HUES6 (cell line): ENCODE measurements around the gene SVBP.

Experiments
- H3K27ac ChIP-seq: 2 replicates; pipeline ENCODE4 v1.7.0; 2013; ENCODE audit warnings: low read depth, mild to moderate bottlenecking, low read length, inconsistent platforms
- H3K27me3 ChIP-seq: 2 replicates; pipeline ENCODE4 v1.6.1; 2013; ENCODE audit warnings: low read length; ENCODE audit not compliant: control insufficient read depth, insufficient read depth
- H3K36me3 ChIP-seq: 2 replicates; pipeline ENCODE4 v1.6.1; 2013; ENCODE audit warnings: low read length; ENCODE audit not compliant: control insufficient read depth, insufficient read depth
- H3K4me1 ChIP-seq: 2 replicates; pipeline ENCODE4 v1.6.1; 2013; ENCODE audit warnings: low read length; ENCODE audit not compliant: control insufficient read depth, insufficient read depth
- H3K4me3 ChIP-seq: 2 replicates; pipeline ENCODE4 v1.5.1; 2013; ENCODE audit warnings: low read depth, low read length
- H3K9ac ChIP-seq: one replicate; pipeline ENCODE4 v1.6.1; 2013; ENCODE audit warnings: mild to moderate bottlenecking, low read length
- H3K9me3 ChIP-seq: 2 replicates; pipeline ENCODE4 v1.6.1; 2013; ENCODE audit warnings: low read depth, low read length; ENCODE audit not compliant: control insufficient read depth, insufficient read depth

SVBP gene

DNA sequence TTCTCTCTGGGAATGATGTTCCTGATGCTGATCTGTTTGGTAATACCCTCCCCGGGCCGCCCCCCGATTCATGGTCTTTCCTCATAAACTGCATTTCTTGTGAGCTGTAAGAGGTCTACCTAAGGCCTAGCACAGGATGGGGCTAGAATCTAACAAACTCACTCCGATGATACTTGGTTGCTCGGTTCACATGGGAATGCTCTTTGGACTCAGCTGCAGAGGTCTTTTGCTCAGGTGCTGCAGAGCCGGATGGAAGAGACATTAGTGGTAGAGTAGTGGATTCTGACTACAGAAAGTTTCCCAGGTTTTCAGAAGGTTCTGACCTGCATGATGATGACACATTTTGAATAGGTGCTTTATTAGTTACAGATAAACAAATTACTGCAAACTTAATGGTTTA is 40.7 kb downstream of the SVBP start:
- no peaks in the 10 kb centered on the region for H3K4me1 ChIP-seq
- H3K27ac ChIP-seq: no peak overlapping the region
- H3K4me3 ChIP-seq: no peak overlapping the region
- peaks cover 76% of the 10 kb centered on the region for H3K36me3 ChIP-seq
- no peak overlapping the region for H3K9ac ChIP-seq
- H3K9me3 ChIP-seq: no peaks in the 10 kb centered on the region
- H3K27me3 ChIP-seq: no peaks in the 10 kb centered on the region

DNA sequence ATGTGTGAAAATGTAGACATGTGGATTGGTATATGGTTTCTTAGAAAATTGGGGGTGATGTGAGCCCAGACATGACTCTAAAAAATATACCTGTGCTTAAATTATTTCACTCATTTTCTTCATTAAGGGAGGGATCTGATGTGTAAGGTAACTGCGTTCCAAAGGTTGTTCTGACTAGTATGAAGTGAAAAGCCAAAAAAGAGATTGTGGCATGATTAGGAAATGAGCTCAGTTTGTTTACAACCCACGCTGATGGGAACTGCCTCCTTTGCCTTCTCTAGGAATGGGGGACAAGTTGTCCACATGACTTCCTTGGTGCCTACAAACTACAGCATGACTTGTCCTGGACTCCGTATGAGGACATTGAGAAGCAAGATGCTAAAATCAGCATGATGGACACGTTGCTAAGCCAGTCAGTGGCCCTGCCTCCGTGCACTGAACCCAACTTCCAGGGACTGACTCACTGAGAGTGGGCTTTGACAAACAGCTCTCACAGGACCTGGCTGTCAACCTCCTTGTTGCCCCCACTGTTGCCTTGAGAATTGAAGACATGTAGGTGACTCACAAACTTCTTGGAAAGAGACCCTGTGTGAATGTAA is 42.2 kb downstream of the SVBP start:
- Histone ChIP-seq H3K4me3 (no peak overlapping the region), H3K9me3 (no peaks in the 10 kb centered on the region), H3K27me3 (no peaks in the 10 kb centered on the region), H3K9ac (no peak overlapping the region), H3K36me3 (peaks cover 65% of the 10 kb centered on the region), H3K4me1 (no peaks in the 10 kb centered on the region), H3K27ac (no peak overlapping the region)

DNA sequence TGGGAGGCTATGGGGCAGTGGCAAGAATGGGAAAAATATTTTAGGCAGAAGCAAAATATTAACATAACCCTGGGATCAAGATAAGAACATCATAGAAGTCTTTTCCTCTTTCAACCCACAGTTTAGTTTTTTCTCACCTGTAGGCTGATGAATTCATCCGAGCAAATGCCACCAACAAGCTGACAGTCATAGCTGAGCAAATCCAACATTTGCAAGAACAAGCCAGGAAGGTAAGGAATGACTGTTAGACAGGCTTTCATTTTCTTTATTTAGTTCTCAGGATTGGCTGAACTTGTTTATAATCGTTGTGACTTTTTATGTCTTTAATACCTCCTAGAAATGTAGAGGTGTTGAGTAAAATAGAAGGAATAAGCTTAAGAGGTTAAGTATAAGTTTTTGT is 43.8 kb downstream of the SVBP start:
- peaks cover 51% of the 10 kb centered on the region for H3K36me3 ChIP-seq
- no peaks in the 10 kb centered on the region for H3K27me3 ChIP-seq
- H3K4me3 ChIP-seq: no peak overlapping the region
- no peak overlapping the region for H3K27ac ChIP-seq
- H3K9me3 ChIP-seq: no peaks in the 10 kb centered on the region
- H3K4me1 ChIP-seq: no peaks in the 10 kb centered on the region
- no peak overlapping the region for H3K9ac ChIP-seq

DNA sequence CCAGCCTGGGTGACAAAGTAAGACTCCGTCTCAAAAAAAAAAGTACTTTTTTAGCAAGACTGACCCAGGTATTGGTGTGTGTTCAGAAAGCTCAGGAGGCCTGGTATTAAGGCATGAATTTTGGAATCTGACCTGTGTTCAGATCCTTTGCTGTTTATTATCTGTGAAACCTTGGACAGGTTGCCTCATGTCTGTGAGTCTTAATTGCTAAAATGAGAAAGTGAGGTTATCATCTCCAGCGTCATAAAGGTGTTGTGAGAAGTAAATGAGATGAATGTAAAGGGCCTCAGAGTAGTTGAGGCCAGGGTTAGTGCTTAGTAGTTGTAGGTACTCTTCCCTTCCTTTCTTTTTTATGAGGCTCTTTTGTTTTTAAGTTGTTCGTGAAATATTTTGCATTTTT is 47.4 kb downstream of the SVBP start:
- Histone ChIP-seq H3K27me3 (no peaks in the 10 kb centered on the region), H3K27ac (no peak overlapping the region), H3K36me3 (peaks cover 19% of the 10 kb centered on the region), H3K9me3 (no peaks in the 10 kb centered on the region), H3K9ac (no peak overlapping the region), H3K4me1 (peaks cover 4% of the 10 kb centered on the region; the same call in 1 of the 2 replicates), H3K4me3 (no peak overlapping the region)

DNA sequence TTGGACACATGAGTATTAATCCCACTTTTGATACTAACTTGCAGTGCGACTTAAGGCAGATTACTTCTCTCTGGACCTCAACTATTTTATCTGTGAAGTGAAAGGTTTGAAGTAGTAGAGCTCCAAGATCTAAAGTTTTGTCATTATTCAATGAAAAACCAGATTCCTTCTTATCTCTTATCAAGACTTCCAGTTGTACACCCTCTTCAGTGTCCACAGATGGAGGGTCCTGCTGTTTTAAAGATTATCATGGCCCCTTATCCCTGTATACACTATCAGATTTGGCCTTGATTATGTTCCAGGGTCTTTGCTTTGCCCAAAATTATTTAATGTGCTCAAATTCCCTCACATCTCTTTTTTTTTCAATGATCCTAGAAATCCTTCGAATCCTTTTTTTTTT is 49.0 kb downstream of the SVBP start:
- Histone ChIP-seq H3K36me3 (0 out of 2 replicates have a peak, but pooled peaks cover 6% of the 10 kb centered on the region), H3K9me3 (no peaks in the 10 kb centered on the region), H3K4me1 (peaks cover 9% of the 10 kb centered on the region), H3K4me3 (peak overlapping the region; percentile 80), H3K27ac (no peak overlapping the region), H3K9ac (peak overlapping the region; percentile 85), H3K27me3 (no peaks in the 10 kb centered on the region)

DNA sequence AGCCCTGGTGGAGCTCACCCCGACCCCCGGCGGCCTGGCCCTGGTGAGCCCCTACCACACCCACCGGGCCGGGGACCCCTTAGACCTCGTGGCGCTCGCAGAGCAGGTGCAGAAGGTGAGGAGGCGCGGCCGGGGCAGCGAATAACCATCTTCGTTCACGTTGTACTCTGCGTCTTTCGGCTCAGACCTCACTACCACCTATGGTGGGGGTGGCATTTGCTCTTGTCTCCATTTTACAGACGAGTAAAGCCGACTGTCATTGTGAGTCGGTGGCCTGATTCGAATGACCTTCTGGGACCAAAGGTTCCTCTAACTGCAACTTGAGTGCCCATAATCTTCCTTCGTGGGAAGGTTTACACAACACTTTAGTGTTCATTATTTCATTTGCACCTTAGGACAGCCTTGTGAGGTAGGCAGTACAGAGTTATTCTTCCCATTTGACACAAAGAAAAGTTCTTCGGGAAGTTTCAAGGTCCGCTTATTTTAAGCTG is 49.6 kb downstream of the SVBP start:
- Histone ChIP-seq H3K27ac (peak overlapping the region; percentile 62; the same call in 1 of the 2 replicates), H3K9ac (peak overlapping the region; percentile 85), H3K36me3 (0 out of 2 replicates have a peak, but pooled peaks cover 5% of the 10 kb centered on the region), H3K27me3 (no peaks in the 10 kb centered on the region), H3K9me3 (no peaks in the 10 kb centered on the region), H3K4me1 (peaks cover 9% of the 10 kb centered on the region), H3K4me3 (peak overlapping the region; percentile 80)

DNA sequence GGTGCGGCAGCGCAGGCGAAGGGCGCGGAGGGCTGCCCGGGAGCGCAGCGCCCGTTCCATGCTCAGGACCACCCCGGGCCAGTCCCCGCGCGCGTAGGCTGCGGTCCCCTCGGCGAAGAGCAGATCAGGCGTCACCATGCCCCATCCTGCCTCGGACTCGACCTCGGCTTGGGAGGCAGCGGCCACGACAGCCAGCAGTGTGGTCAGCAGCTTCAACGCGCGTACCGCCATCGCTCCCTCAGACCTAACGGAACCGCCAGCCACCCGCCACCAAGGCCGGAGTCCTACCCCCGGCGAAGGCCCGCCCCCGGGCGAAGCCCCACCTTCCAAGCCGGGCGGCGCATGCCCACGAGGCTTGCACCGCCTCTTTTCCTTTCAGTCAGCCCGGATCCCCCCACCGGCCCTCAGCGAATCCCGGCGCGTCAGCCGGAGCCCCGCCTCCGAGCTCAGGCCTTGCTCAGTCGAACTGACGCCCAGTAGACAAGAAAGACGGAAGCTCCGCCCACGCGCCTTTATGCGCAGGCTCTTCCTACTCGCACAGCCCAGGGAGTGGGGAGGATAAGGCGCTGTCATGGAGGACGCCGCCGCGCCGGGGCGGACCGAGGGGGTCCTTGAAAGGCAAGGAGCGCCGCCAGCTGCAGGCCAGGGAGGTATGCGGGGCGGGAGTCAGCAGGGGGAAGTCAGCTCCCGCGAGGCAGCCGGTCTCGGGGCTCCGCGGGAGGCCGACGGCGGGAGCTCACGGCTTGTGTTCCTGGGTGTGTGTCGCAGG is 50.3 kb downstream of the SVBP start, which contains the start of the genes C1orf50 and P3H1:
Gene C1orf50 (plus strand): TSS at position 509 of the 769 bp plus-strand sequence. CDS start 63 bp downstream, at position 572.
Gene P3H1 (minus strand): TSS at position 288 of the 769 bp plus-strand sequence. CDS start 57 bp downstream, at position 231.
- Histone ChIP-seq H3K9ac (peak within 1 kb of the TSS; percentile 85), H3K27ac (peak within 1 kb of the TSS; percentile 62; the same call in 1 of the 2 replicates), H3K4me1 (peaks cover 9% of the 10 kb centered on the region), H3K9me3 (no peaks in the 10 kb centered on the region), H3K36me3 (peaks cover 6% of the 10 kb centered on the region; the same call in 1 of the 2 replicates), H3K4me3 (peak within 1 kb of the TSS; percentile 80), H3K27me3 (no peaks in the 10 kb centered on the region)

DNA sequence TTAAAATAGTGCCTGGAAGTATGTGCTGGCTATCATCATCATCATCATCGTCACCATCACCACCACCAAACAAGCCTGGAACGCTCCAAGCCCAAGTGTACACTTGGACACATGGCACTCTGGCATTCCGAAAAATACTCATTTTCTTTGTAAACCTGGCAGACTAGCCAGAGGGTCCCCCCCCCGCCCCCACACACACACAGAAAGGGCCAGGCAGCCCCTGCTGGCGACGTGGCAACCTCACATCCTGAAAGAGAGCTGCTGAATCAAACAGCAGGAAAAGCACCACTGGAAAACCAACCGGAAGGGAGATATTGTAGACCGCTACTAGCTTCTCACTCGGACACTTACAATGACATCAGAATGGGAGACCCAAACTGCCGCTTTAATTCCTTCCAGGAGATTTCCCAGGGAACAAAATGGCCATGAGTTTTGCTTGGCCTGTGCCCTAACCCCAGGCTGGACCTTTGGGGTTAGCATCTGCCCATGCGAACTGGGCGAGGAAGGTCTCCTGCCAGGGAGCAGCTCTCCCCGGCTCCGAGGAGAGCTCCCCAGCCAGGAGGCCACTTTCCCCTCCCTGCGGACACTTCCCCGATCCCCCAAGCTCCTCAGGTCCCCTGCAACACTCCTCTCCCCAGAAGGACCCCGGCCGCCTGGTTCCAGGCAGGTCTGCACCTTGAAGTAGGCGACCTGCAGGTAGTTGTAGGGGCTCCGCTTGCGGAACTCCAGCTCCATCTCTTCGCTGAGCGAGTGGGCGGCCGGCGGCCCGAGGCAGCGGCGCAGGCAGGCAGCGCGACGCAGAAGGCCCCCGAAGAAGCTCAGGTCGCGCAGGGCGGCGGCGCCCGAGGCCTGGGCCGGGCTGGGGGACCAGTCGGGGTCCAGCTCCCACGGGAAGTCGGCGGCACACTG is 51.1 kb downstream of the SVBP start:
- peaks cover 11% of the 10 kb centered on the region; the same call in 1 of the 2 replicates for H3K36me3 ChIP-seq
- peak overlapping the region; percentile 80 for H3K9ac ChIP-seq
- peaks cover 9% of the 10 kb centered on the region for H3K4me1 ChIP-seq
- H3K4me3 ChIP-seq: peak overlapping the region; percentile 80
- H3K27me3 ChIP-seq: no peaks in the 10 kb centered on the region
- H3K27ac ChIP-seq: no peak overlapping the region; the same call in 1 of the 2 replicates
- H3K9me3 ChIP-seq: no peaks in the 10 kb centered on the region

DNA sequence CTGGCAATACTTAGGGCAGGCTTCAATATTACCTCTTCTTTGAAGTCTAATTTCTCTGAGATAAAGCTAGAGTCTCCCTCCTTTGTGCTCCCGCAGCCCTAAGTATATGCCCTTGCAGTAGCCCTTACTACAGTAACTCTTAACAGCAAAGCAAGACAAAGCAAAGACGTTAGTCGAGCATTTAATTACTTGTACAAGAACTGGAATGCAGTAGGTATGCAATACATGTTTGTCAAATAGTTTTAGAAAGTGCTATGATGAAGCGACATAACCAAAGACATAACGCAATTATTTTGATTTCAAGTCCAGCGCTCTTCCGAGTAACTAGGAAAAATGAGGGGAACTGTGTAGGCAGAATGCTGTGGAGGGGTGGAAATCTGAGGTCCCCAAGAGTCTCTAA is 51.9 kb downstream of the SVBP start:
- Histone ChIP-seq H3K4me1 (peaks cover 9% of the 10 kb centered on the region), H3K27me3 (no peaks in the 10 kb centered on the region), H3K9me3 (no peaks in the 10 kb centered on the region), H3K36me3 (peaks cover 9% of the 10 kb centered on the region; the same call in 1 of the 2 replicates), H3K4me3 (peak overlapping the region; percentile 80), H3K9ac (peak overlapping the region; percentile 80), H3K27ac (no peak overlapping the region)

DNA sequence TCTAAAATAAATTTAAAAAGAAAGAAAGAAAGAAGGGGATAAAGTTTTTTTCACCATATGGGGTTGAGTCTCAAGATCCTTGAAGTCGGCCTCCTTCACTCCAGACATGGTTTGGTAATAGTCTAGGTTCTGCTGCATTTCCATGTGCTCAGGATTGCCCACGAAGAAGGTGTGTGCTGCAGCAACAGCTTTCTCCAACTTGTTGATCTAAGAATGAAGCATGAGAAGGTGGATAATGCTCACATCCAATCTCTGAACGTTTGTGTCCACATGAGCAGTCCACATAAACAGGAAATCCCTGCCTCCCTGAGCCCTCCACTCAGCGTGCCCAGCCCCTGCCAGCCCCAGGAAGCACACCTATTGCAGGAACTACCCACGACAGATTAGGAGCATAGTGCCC is 54.9 kb downstream of the SVBP start:
- no peak overlapping the region for H3K9ac ChIP-seq
- no peak overlapping the region for H3K4me3 ChIP-seq
- H3K36me3 ChIP-seq: peaks cover 30% of the 10 kb centered on the region
- H3K27me3 ChIP-seq: no peaks in the 10 kb centered on the region
- peaks cover 5% of the 10 kb centered on the region for H3K4me1 ChIP-seq
- H3K27ac ChIP-seq: no peak overlapping the region
- no peaks in the 10 kb centered on the region for H3K9me3 ChIP-seq
